Stimulated activated CD8-positive, alpha-beta memory T cell treated with anti-CD3 and anti-CD28 coated beads, Interleukin-7, amount 100 ng/mL, for 4 hours (primary cell): ENCODE results near the gene ARHGEF26.
"Not testable (repeated sequence)": the region's sequence is repeated elsewhere in the genome, so short reads cannot be mapped to it uniquely, and the experiment has no call there.

Source experiments
- DNase-seq, 2 donors: peaks; one replicate each; pipeline ENCODE4 v3.0.0-alpha.2; 2020; ENCODE audit warnings: low read depth in 2 of 2

ARHGEF26 gene, protein sequence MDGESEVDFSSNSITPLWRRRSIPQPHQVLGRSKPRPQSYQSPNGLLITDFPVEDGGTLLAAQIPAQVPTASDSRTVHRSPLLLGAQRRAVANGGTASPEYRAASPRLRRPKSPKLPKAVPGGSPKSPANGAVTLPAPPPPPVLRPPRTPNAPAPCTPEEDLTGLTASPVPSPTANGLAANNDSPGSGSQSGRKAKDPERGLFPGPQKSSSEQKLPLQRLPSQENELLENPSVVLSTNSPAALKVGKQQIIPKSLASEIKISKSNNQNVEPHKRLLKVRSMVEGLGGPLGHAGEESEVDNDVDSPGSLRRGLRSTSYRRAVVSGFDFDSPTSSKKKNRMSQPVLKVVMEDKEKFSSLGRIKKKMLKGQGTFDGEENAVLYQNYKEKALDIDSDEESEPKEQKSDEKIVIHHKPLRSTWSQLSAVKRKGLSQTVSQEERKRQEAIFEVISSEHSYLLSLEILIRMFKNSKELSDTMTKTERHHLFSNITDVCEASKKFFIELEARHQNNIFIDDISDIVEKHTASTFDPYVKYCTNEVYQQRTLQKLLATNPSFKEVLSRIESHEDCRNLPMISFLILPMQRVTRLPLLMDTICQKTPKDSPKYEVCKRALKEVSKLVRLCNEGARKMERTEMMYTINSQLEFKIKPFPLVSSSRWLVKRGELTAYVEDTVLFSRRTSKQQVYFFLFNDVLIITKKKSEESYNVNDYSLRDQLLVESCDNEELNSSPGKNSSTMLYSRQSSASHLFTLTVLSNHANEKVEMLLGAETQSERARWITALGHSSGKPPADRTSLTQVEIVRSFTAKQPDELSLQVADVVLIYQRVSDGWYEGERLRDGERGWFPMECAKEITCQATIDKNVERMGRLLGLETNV

DNA sequence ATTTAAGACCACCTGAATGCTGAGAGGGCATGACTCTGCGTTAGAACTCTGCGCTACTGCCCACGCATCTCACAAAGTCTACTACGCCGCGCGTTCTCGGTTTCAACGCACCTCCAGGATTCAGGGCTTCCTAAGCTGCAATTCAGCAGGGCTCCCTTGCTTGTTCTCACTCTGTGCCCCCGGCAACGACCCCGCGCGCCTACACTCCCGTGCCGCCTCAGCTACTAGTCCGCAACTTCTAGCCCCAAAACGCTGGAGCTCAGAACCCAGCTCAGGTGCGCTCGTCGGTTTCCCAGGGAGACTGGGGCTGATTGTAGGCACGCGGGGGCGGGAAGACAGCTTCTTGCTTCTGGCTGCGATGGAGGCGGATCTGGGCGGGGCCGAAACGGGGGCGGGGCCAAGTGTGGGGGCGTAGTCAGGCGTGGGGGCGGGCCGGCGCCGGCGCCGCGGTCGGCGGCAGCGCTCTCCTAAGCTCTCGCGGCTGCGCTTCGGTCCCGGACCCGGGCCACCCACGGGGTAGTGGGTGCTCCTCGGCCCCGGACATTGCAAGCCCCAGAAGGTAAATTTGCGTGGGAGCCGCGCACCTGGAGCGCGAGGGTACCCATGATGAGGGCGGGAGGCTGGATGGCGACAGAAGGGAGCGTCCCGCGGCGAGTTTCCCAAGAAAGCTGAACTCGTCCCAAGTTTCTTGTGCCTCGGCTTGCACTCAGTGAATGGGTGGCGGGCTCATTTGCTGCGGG lies at the start of gene ARHGEF26:
TSS of gene ARHGEF26 (plus strand) at position 430 of the 740 bp plus-strand sequence. CDS start 603 bp downstream, outside the sequence.
- peak; percentile 59 to 61 for DNase-seq

DNA sequence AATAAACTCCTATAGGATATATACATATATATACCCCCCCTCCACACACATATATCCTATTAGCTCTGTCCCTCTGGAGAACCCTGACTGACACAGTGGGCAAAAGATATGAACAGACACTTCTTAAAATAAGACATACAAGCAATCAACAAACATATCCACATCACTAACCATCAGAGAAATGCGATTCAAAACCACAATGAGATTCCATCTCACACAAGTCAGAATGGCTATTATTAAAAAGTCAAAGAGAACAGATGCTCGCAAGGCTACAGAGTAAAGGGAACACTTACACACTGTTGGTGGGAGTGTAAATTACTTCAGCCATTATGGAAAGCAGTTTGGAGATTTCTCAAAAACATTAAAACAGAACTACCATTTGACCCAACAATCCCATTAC lies 46.2 kb upstream of the ARHGEF26 start:
- DNase-seq, result no peak

DNA sequence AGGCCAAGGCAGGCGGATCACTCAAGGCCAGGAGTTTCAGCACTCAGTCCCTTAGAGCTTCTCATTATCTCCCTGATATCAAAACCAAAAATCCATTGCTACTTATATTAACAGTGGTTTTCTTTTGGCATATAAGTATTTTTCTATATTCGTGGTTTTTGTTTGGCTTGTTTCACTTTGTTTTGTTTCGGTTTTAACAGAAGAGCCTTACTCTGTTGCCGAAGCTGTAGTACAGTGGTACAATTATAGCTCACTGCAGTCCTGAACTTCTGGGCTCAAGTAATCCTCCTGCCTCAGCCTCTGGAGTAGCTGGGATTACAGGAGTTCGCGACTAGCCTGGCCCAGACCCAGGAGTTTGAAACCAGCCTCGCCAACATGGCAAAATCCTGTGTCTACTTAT lies 42.5 kb upstream of the ARHGEF26 start:
- no peak for DNase-seq

DNA sequence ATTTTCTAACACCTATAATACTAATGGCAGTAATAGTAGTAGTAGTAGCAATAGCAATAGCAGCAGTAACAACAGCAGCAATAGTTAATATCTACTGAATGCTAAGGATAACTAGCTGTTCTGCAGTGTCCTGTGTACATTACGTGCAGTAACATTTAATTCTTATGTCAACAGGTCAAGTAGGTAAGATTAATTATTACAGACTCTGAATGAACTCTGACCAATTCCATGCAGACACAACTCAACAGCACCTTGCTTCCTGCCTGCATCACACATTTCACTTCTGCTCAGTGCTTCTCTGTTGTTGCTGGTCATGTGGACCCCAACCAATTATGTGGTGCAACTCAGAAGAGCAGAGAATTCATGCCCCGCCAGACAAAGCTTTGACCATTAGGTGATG lies 39.9 kb upstream of the ARHGEF26 start:
- no peak for DNase-seq

DNA sequence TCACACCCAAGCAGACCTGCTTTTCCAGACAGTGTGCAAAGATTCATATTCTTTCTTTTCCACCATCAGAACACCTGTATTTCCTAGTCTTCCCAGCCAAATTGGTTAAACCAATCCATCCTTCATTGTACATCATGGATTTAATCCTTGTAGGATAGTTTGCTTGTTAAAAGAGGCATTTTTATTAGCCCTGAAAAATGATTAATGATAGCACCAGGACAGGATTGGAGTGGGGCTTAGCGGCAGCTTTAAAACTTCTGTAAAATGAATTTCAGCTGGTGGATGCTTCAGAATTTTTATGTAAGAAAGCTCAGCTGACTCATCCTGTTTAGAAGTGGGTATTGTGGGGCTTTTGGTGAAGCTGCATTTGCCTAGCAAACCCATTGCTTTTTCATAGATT lies 36.1 kb upstream of the ARHGEF26 start:
- DNase-seq, result no peak

DNA sequence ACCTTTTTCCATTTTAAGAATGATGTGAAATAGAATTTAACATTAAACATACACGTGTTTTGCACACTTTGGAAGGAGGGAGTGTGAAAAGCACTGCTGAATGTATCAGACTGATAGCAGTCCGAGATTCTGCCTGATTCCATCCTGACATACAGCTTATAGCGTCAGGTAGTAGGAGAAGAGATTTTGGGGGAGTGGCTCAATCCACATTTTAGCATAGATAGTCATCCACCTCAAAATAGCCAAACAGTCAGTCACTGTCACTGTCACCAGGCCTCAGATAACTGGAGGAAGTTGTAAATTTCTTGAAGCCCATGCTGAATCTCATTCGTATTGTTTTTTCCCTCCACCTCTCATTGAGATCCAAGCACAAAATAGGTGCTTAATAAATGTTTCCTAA lies 35.4 kb upstream of the ARHGEF26 start:
- DNase-seq, result no peak

DNA sequence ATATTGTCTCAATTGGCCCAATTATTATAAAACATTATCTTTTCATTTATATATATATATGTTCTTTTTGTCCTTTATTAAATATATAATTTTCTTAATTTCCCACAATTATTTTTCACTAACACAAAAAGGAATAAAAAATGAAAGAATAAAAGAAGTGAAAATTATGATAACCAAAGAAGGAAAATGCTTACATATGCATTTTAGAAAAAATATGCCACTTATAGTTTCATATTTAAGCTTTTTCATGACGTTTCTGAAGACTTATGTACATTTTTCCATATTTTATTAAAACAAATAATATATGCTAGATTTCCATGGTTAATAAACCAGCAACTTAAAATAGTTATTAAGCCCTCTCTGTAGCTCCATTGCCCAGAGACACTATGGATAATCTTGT lies 34.9 kb upstream of the ARHGEF26 start:
- no peak for DNase-seq

DNA sequence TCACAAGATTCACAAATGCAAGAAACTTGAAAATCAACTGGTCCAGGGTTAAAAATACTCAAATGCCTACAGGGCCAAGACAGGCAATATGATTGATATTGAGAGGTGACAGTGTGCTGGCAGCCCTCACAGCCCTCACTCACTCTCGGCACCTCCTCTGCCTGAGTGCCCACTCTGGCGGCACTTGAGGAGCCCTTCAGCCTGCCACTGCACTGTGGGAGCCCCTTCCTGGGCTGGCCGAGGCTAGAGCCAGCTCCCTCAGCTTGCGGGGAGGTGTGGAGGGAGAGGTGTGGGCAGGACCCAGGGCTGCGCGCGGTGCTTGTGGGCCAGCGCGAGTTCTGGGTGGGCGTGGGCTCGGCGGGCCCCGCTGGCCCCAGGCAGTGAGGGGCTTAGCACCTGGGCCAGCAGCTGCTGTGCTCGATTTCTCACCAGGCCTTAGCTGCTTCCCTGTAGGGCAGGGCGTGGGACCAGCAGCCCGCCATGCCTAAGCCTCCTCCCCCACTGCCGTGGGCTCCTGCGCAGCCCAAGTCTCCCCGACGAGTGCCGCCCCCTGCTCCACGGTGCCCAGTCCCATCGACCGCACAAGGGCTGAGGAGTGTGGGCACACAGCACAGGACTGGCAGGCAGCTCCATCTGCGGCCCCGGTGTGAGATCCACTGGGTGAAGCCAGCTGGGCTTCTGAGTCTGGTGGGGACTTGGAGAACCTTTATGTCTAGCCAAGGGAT lies 33.3 kb upstream of the ARHGEF26 start:
- not testable (repeated sequence) for DNase-seq

DNA sequence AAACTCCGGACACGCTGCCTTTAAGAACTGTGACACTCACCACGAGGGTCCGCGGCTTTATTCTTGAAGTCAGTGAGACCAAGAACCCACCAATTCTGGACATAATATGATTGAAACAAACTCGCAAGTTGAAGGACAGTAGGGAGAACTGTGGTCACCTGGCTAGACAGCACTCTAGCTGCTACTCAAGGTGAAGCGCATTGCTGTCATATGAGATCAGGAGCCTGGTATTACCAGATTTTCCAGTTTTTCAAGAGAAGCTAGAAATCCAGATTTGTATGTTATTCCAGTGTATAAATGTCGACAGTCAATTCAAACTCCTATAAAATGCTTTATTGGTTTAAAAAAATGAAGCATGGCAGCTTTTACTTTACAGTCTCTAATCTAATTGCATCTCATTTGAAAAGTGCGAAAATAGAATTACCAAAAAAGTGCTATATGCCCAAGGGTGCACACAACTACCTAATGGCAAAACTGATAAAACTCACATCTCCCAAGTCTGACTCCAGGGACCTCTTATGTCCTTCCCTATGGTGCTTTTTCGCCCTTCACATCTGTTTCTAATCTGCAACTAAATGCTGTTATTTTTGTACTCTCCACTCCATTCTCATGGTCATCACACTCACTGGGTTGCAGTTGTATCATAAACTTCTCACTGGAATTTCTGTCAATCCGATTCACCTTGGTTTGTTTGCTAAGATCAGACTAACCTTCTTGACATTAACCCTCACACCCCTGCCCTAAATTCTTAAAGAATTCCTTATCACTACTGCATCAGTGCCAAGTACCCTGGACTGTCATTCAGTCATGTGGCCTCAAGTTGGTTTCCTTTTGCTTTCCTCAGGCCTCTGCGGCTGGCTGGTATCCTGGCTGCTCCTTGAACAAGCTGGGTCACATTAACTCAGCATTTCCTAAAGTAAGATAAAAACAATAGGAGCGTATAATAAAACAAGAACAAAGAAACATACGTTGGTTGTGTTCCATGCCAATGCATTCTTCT lies 31.5 kb upstream of the ARHGEF26 start:
- no peak for DNase-seq

DNA sequence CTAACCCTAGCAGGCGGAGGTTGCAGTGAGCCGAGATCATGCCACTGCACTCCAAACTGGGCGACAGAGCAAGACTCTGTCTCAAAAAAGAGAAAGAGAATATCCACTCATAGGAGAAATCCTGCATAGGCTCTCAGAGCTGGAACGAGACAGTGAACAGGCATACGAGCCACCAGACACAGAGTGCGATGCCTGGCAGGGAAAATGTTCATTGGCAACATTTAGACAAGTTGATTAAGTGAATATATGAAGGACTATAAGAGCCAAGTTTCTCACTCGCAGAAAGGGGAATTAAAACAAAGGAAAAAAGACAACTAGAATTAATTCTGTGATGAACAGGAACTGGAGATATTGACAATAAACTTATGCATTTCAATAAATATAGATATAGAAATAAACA lies 27.1 kb upstream of the ARHGEF26 start:
- DNase-seq, result no peak

DNA sequence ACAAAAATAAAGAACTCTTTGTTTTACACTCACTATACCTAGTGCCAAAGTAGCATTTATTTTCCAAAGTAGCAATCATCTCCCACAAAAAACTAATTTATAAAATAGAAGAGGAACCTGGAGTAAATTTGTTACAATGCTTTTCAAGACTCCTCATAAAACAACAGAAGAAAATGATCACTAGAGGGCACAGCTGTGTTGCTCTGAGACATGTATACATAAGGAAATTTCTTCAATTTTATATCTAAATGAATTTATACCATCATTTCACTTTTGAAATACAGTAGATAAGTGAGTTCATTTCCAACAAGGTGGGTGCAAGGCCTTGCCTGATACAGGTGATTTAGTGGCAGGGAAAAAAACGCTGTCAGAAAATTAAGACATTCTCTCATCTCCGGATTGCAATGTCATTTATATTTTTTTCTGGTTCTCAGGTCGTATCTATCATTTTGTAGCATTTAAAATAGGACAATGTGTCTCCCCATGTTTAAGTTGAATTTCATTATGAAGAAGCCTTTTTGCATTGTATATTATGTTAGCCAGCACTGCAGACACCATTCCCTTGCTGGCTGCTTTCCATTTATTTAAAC lies 25.3 kb upstream of the ARHGEF26 start:
- DNase-seq, result no peak

DNA sequence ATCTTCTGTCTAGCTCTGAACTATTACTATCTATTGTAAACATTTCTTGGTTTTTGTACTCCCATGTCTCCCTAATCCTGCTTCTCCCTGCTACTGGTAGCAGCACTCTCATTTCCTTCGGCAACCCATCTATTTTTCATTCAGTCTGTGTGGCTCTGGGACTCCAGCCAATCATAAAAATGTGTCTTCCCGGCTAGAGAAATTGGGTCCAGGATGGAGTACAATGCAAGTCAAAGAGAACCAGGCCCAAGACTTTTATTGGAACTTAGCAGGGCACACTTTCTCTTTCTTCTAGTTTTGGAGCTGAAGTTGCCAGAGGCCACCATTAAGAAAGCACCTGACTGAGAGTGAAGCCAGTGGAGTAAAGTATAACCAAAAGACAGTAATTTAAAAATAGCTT lies 22.8 kb upstream of the ARHGEF26 start:
- no peak for DNase-seq

DNA sequence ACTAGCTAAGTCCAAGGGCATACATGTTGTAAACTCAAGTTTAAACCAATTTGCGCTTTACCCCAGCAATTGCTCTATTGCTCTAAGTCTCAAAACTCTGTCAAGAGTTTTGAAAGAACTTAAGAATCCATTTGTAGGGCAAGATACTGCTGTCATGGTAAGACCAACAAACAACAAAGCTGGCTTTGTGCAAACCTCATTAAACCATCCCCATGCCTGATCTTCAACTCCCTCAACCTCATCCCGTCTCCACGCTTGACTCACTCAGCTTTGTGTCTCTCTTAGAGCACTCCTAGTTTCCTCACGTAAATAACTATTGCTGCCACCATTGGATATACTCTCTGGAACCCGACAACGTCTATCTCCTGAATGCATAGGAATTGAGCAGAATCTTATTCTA lies 20.6 kb upstream of the ARHGEF26 start:
- DNase-seq, result no peak

DNA sequence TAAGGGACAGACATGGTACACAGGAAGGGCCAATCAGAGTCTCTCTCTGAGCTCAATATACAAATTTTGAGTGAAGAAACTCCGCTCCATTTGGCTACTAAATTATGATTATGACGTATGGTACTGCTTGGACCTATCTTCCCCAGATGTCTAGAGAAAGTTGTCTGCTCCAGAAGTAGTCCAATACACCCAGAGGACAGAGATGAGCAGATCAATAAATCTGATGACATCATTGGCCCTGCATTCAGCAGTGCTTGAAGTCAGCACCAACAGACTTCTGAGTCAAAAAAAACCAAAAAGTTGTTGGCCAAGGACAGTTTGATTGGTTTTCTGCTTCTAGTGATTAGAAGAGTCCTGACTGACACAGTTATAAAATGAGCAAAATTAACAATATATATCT lies 19.9 kb upstream of the ARHGEF26 start:
- no peak for DNase-seq

DNA sequence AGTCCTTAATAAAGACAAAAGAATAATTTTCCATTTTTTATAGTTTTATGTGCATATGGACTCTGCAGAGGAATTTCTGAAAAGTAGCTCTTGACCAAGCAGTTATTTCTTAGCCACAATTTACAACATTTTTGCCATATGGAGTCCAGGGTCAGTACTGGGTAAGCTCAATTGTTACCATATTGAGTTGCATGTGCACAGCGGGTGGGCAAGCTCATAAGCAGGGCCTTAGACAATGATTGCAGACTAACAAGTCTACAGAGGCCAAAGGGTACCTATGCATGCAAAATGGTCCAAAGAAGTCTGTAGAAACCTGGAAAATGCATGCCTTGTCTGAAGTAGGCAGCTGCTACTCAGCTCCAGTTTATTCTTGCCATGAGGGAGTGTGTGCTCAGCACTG lies 19.0 kb upstream of the ARHGEF26 start:
- DNase-seq, result no peak

DNA sequence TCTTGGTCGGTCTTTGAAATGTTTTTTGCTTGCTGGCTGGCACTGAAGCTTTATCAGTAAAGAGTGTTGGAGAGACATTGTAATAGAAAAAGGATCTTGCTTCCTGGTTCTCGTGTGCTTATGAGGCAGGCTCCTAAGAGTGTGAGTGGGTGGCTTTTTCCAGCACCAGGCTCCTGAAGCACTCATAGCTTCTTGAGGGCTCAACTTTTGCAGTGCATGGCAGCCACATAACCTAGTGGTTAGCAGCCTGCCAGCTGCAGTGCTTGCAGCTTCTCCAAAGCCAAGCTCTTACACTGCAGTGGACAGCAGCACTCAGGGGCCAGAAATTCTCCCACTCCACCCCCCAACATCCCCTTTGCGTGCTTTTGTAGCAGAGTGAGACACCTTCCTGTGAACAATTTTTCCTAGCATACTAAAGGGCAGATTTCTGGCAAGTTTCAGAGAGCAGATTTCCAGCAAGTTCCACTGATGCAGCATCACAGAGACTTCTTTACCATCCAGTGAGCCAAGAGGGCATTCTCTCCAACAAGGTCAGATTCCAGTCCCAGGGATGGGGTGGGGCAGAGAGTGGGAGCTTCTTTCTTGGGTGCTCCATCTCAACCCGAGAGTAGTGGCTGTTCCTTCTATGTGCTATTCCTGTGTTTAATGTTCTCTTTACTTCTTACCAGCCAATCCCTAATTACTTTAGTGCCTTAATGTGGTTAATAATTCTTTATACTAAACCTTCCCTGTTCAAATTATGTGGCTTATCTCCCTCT lies 15.8 kb upstream of the ARHGEF26 start:
- no peak for DNase-seq

DNA sequence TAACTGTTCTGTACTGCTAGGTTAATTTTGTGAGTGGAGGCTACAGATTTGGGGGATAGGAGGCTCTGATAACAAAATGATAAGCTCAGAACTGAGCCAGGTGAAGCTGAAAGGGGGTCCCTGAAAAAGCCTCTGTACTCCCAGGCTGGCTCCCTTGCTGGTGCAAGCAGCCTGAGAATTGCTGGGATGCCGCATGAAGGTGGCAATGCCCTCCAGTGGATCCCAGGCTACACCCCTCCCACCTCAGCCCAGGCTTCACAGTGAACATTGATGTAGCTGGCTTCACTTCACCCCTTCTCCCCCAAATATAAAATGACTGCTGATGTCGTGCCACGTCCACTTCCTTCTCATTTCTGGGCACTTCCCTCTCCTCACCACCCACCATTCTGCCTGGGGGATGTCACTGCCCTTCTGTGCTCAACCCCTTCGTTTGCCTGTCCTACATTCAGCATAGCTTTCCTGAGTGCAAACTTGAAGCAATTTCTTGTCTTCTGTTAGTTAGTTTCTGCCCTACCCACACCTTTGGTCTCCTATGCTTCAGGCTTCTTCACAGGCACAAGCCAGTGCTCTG lies 9.7 kb upstream of the ARHGEF26 start:
- DNase-seq, result no peak

DNA sequence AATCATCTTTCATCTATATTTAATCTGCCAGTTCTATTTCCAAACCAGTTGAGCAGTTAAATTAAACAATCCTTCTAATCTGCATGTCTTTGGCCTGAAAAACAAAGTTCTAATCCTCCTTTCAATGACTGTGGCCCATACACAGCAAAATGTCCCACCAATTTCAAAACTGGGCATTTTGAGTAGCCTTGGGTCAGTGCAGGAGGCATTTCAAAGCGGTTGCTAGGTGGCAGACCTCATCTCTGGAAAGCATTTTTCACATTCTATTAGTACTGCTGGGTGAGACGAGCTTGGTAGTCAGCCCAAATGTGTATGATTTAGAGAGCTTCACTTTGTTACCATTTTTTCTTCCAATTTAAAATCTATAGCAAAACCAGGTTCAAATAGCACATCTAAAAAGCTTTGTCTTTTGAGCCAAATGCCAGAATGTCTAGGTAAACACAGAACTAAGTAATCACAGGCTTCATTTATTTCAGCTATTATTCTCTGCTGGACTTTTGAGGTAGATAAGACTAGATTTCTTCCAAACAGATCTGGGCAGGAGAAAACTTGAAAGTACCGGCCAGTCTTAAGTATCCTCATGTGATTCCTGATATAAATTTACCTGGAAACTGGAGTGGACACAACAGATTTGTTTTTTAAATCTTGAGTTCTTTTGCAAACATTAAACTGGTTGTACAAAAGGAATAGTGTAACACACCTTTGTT lies 8.9 kb upstream of the ARHGEF26 start:
- no peak for DNase-seq
